ENCODE results near the gene DLX5. TPM values are rescaled to one million over a fixed set of nuclear protein-coding genes. Genes with fewer than 3 reads are reported as not detected.

Gene DLX5
- total and polyA plus RNA-seq, 9 of the 15 experiments (the other 6 are each of a cell fraction or from before 2014, with no cell fraction given), result not detected

DNA sequence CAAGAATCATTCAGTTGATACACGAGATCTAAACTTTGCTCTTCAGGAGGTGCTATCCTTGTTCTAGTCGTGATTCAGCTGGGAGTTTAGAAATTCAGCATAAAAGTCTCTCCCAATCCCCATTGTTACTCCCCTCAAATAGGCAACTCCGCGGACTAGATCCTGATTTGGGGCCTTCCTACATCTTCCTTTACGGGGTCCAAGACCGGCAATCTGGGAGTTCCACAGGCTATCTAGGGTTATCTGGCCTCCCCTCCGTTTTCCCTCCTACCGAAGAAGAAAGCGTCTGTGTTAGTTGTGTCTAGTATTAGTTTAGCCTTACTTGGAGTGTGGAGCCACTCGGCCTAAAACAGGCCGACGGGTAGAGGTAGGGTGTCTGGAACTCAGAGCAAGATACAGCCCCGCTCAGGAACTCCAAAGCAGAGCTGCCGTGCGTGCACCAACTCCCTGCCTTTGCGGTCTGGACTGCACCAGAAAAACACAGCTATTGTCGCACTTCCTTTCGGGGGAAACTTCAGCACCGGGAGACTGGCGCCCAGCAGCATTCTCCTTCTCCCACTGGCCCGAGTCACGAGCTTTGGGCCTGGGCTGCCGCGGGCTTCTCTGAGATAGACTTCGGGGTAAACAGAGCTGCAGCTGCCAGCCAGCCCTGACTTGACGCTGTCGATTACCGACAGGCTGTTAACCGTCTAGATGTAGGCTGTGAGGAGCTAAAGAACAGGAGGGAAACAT, 1.5 kb upstream of the DLX5 start:
- Histone ChIP-seq H3K79me2 (ENCODE audit: control insufficient read depth, insufficient read depth, low read length) (no peaks in the 10 kb centered on the region), H4K20me1 (replicated peaks; ENCODE audit: control insufficient read depth, insufficient read depth, low read length) (0 out of 2 replicates have a peak, but pooled peaks cover 5% of the 10 kb centered on the region), H3K9me1 (ENCODE audit: control insufficient read depth, insufficient read depth, low read length) (no peaks in the 10 kb centered on the region), H3K4me1 (replicated peaks in 1 of 2; ENCODE audit: control insufficient read depth in 2 of 2, insufficient read depth in 2 of 2, low read length in 2 of 2) (peaks cover 0 to 10% of the 10 kb centered on the region in 2 experiments; a peak in 1 of 5 replicates), H3K27ac (ENCODE audit: extremely low read depth, low read depth, low read length) (no peak overlapping the region), H2AFZ (ENCODE audit: low read depth, low read length) (no peak overlapping the region), H3K9ac (ENCODE audit: insufficient read depth in 1 of 2, low read depth in 2 of 2, low read length in 2 of 2) (no peak overlapping the region), H3K4me2 (ENCODE audit: insufficient read depth, low read length) (no peak overlapping the region), H3K9me3 (replicated peaks; ENCODE audit: control insufficient read depth, insufficient read depth, low read depth, low read length) (no peaks in the 10 kb centered on the region), H3K36me3 (ENCODE audit: control insufficient read depth, insufficient read depth, low read length) (no peaks in the 10 kb centered on the region), H3K4me3 (no peak overlapping the region), H3K27me3 (ENCODE audit: control insufficient read depth in 2 of 2, insufficient read depth in 2 of 2, low read length in 2 of 2) (peaks cover 59 to 66% of the 10 kb centered on the region in 2 experiments)
- in situ Hi-C loops (cut with MboI), result loop anchor here (5.0 to 10.0 kb wide), 2 partner anchors 944 to 1111 kb away; no protein-coding TSS in a partner anchor
- no peak for ATAC-seq
- intact Hi-C loops (cut with micrococcal nuclease), result loop anchor here (5.0 kb wide), 1 partner anchor 1304 kb away; no protein-coding TSS in a partner anchor
- no peak for FAIRE-seq
- POLR2A ChIA-PET, result interaction anchor here (0.6 to 0.8 kb wide), 3 partner anchors 8 to 1126 kb away, joined by 3 to 5 read pairs (median 3); no protein-coding TSS in a partner anchor
- TF ChIP-seq KHSRP (IDR thresholded peaks at IDR 0.05) (no peak), KAT2B (IDR thresholded peaks at IDR 0.05; ENCODE audit: low read depth, low read length) (no peak), SMAD1 (IDR thresholded peaks at IDR 0.05; ENCODE audit: low read depth, low read length, partially characterized antibody) (no peak), NONO (IDR thresholded peaks at IDR 0.05; ENCODE audit: low read depth in 2 of 2, low read length in 1 of 2) (no peak), MNT (conservative IDR thresholded peaks at IDR 0.05) (no peak), SETDB1 (IDR thresholded peaks at IDR 0.05; ENCODE audit: low read length) (no peak), RNF2 (IDR thresholded peaks at IDR 0.05) (no peak), NFE2 (IDR thresholded peaks at IDR 0.05; ENCODE audit: low read depth) (no peak), ZNF780A (CRISPR knock-in tag; IDR thresholded peaks at IDR 0.05) (no peak), HNRNPH1 (optimal IDR thresholded peaks at IDR 0.05; ENCODE audit: low read depth, low read length) (no peak), ARHGAP35 (IDR thresholded peaks at IDR 0.05; ENCODE audit: partially characterized antibody) (no peak), TEAD1 (CRISPR knock-in tag; IDR thresholded peaks at IDR 0.05) (no peak), MCM5 (IDR thresholded peaks at IDR 0.05; ENCODE audit: low read depth) (no peak), ZNF24 (IDR thresholded peaks at IDR 0.05) (no peak), CBFA2T3 (IDR thresholded peaks at IDR 0.05) (no peak), MAFG (tag; conservative IDR thresholded peaks at IDR 0.05) (no peak), BRD9 (IDR thresholded peaks at IDR 0.05; ENCODE audit: low read depth, partially characterized antibody) (no peak), HDAC1 (IDR thresholded peaks at IDR 0.05) (no peak)
- WGBS (ENCODE audit: insufficient coverage, low coverage, missing lambda C conversion rate), result 4% methylated on average over 29 of the region's 29 CpGs
- no TSS peak for BruUV-seq (replicated peaks)
- CTCF ChIA-PET (ENCODE audit: low intra/inter-chr PET ratio), result interaction anchor here (1.8 to 2.3 kb wide), 2 partner anchors 951 to 1109 kb away, joined by 16 to 21 read pairs; no protein-coding TSS in a partner anchor
- no peak for DNase-seq (ENCODE audit: extremely low read depth in 1 of 4, low spot score in 3 of 4)

Data from K562 (cell line).